NCI-H1105 (cell line): Measurements from ENCODE around the gene ENSA.
"Not testable (repeated sequence)": the region's sequence is repeated elsewhere in the genome, so short reads cannot be mapped to it uniquely, and the experiment has no call there.

Experiments
- DNase-seq: peaks from one replicate; lab custom pipeline; 2025; lab: John Stamatoyannopoulos, UW

ENSA gene

GRCh38 chr1:150621497-150622302, 7.7 kb downstream of the ENSA start:
- no peak for DNase-seq

- no peak for DNase-seq
Measured at GRCh38 chr1:150620919-150621318, 8.5 kb downstream of the ENSA start.

- no peak for DNase-seq
Measured at GRCh38 chr1:150619576-150620509, 9.6 kb downstream of the ENSA start.

- DNase-seq: no peak
Measured at GRCh38 chr1:150615346-150616201, 13.8 kb downstream of the ENSA start.

- no peak for DNase-seq
Measured at GRCh38 chr1:150613061-150613920, 16.1 kb downstream of the ENSA start.

GRCh38 chr1:150612014-150612345, 17.4 kb downstream of the ENSA start:
- no peak for DNase-seq

- no peak for DNase-seq
Measured at GRCh38 chr1:150610576-150610975, 18.8 kb downstream of the ENSA start.

GRCh38 chr1:150609732-150610131, 19.7 kb downstream of the ENSA start:
- DNase-seq: no peak

GRCh38 chr1:150606463-150607142, 22.8 kb downstream of the ENSA start:
- DNase-seq: no peak

GRCh38 chr1:150605451-150605731, 24.0 kb downstream of the ENSA start:
- DNase-seq: not testable (repeated sequence)

- DNase-seq: no peak
Measured at GRCh38 chr1:150604226-150604588, 25.2 kb downstream of the ENSA start.

GRCh38 chr1:150603711-150604110, 25.7 kb downstream of the ENSA start:
- no peak for DNase-seq

GRCh38 chr1:150602372-150602771, 27.0 kb downstream of the ENSA start:
- not testable (repeated sequence) for DNase-seq

GRCh38 chr1:150601540-150601939, 27.9 kb downstream of the ENSA start:
- no peak for DNase-seq

GRCh38 chr1:150598346-150598745, 31.1 kb downstream of the ENSA start:
- not testable (repeated sequence) for DNase-seq

- DNase-seq: no peak
Measured at GRCh38 chr1:150596976-150597375, 32.4 kb downstream of the ENSA start.

GRCh38 chr1:150596095-150596892, 33.1 kb downstream of the ENSA start:
- no peak for DNase-seq

- no peak for DNase-seq
Measured at GRCh38 chr1:150582371-150582770, 47.0 kb downstream of the ENSA start.

- DNase-seq: not testable (repeated sequence)
Measured at GRCh38 chr1:150581962-150582361, 47.5 kb downstream of the ENSA start.

- not testable (repeated sequence) for DNase-seq
Measured at GRCh38 chr1:150581437-150581836, 48.0 kb downstream of the ENSA start.
